ENCODE results near the gene SSB. TPM values are rescaled to one million over a fixed set of nuclear protein-coding genes. Genes with fewer than 3 reads are reported as not detected.
A peak's percentile ranks its signal among the peaks of the same experiment; 100 is the strongest.

SSB gene
- total RNA-seq, result 183 and 187 TPM in 2 replicates
- long read RNA-seq, transcript SSB-206 (4 exons, 619 nt), result minor isoform, 5 of 105 reads
- long read RNA-seq, transcript SSB-201 (12 exons, 1,709 nt), result major isoform, 12 of 105 reads
- long read RNA-seq, partial matches to known transcripts, result 77 of 105 reads
- long read RNA-seq, other reads (novel, unspliced or antisense), result 11 of 105 reads

DNA sequence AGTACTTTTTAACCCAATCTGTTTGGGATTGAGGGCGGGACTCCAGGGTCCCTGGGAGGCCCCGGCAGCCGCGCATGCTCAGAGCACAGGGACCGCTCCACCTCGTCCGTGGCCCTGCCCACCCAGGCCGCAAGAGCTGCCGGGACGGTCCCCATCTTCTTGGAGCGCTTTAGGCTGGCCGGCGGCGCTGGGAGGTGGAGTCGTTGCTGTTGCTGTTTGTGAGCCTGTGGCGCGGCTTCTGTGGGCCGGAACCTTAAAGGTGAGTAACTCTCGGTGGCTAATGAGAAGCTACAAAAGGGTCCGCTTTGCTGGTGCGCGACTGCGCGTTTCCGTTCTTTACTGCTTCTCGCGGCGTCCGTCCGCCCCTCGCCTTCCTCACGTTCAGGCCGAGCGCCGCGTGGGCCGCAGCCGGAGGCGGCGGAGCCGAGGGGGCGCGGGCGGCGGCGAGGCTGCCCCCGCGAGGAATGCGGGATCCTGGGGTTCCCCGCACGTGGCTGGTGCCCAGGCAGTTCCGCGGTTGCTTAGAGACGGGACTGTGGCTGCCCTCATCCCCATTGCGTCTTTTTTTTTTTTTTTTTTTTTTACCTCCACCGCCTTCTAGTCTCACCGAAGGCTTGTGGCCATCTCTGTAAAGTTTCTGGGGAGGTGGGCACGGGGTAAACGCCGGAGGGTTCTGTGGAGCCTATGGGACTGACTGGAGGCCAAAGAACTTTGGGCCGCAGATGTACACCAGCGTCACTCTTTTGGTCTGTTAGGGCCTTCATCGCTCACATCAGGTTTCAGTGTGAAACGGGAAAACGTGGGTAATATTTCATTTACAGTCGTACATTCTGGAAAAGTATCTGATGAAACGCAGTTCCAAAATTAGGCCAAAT, at the start of gene SSB:
Gene SSB, plus strand, starts transcription at position 154 of the 875 bp plus-strand sequence. CDS start 2,090 bp downstream, outside the sequence.
- Mint-ChIP-seq H3K4me1 (peaks cover 34% of the 10 kb centered on the region), H3K9me3 (peaks cover 3% of the 10 kb centered on the region), H3K4me3 (peak within 1 kb of the TSS; percentile 96), H3K36me3 (ENCODE audit: low read depth) (peaks cover 6% of the 10 kb centered on the region), H3K27me3 (ENCODE audit: low read depth) (no peaks in the 10 kb centered on the region), H3K27ac (ENCODE audit: unreplicated experiment) (peak within 1 kb of the TSS; percentile 75)
- TF ChIP-seq CTCF (conservative IDR thresholded peaks at IDR 0.05), result no peak
- DNase-seq (ENCODE audit: low read depth, low spot score), result peak; percentile 85

DNA sequence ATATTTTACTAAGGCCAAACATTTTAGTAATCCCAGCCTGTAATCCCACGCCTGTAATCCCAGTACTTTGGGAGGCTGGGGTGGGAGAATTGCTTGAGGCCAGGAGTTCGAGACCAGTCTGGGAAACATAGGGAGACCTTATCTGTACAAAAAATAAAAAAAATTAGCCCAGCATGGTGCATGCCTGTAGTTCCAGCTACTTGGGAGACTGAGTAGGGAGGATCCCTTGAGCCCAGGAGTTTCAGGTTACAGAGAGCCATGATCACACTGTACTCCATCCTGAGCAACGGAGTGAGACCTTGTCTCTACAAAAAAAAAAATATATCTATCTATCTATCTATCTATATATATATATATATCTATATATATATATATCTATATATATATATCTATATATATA, 45.9 kb upstream of the SSB start:
- DNase-seq (ENCODE audit: low read depth, low spot score), result no peak
- H3K36me3 Mint-ChIP-seq (ENCODE audit: low read depth), result peaks cover 46% of the 10 kb centered on the region
- peaks cover 5% of the 10 kb centered on the region for H3K9me3 Mint-ChIP-seq
- H3K4me1 Mint-ChIP-seq, result no peaks in the 10 kb centered on the region
- no peak overlapping the region for H3K4me3 Mint-ChIP-seq
- no peak overlapping the region for H3K27ac Mint-ChIP-seq (ENCODE audit: unreplicated experiment)
- H3K27me3 Mint-ChIP-seq (ENCODE audit: low read depth), result no peaks in the 10 kb centered on the region
- TF ChIP-seq CTCF (conservative IDR thresholded peaks at IDR 0.05), result no peak

DNA sequence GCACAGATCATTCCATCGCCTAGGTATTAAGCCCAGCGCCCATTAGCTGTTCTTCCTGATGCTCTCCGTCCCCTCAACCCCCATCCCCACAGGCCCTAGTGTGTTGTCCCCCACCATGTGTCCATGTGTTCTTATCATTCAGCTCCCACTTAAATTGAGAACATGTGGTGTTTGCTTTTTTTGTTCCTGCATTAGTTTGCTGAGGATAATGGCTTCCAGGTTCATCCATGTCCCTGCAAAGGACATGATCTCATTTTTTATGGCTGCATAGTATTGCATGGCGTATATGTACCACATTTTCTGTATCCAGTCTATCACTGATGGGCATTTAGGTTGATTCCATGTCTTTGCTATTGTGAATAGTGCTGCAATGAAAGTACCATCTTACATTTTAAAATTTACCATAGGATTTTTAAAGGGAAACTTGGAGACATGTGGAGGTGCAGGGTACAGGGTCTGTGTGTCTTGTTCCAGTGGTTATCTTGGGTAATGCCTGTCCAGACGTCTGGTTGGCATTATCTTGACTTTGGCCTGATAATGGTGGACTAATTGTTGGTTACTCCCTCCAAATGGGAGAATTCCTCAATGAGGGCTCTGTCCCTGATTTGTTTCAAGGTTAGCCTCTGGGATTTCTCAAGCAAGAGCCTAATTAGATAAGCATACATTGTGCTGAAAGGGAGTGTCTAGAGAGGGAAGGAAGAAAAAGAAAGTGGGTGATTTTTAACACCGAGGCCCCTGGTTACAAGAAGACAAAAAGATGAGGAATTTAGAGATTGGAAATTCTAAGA, 43.4 kb upstream of the SSB start:
- Mint-ChIP-seq H3K9me3 (peaks cover 4% of the 10 kb centered on the region), H3K27ac (ENCODE audit: unreplicated experiment) (no peak overlapping the region), H3K4me3 (no peak overlapping the region), H3K27me3 (ENCODE audit: low read depth) (no peaks in the 10 kb centered on the region), H3K36me3 (ENCODE audit: low read depth) (peaks cover 41% of the 10 kb centered on the region), H3K4me1 (no peaks in the 10 kb centered on the region)
- no peak for DNase-seq (ENCODE audit: low read depth, low spot score)
- TF ChIP-seq CTCF (conservative IDR thresholded peaks at IDR 0.05), result no peak

DNA sequence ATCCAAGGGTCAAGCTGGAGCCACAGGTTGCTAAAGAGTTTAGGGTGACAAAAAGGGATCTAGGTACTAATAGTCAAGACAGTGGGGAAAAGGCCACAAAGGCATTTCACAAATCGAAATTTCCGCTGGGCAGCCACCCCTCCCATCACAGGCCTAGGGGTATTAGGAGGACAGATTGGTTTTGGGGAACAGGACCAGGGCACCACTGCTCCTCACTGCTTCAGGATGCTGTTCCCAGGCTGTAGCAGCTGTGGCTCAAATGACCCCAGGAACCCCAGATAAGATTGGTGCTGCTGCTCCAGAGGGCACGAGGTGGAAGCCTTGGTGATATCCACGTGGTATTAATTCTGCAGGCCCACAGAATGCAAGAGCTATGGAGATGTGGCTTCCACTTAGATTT, 42.3 kb upstream of the SSB start:
- Mint-ChIP-seq H3K4me3 (no peak overlapping the region), H3K4me1 (no peaks in the 10 kb centered on the region)

More for the DNA sequence above, 42.3 kb upstream of the SSB start:
- H3K27ac Mint-ChIP-seq (ENCODE audit: unreplicated experiment), result no peak overlapping the region
- DNase-seq (ENCODE audit: low read depth, low spot score), result no peak
- peaks cover 41% of the 10 kb centered on the region for H3K36me3 Mint-ChIP-seq (ENCODE audit: low read depth)
- H3K9me3 Mint-ChIP-seq, result peaks cover 7% of the 10 kb centered on the region
- TF ChIP-seq CTCF (conservative IDR thresholded peaks at IDR 0.05), result no peak
- H3K27me3 Mint-ChIP-seq (ENCODE audit: low read depth), result no peaks in the 10 kb centered on the region

Measured in neural crest cell (in vitro differentiated cells).